Measurements from ENCODE around the gene MSANTD1. TPM values are rescaled to one million over a fixed set of nuclear protein-coding genes. Genes with fewer than 3 reads are reported as not detected.

The MSANTD1 gene
- total RNA-seq, 2 experiments from 2014 or later: 0.60 to 0.65 TPM

Other genes starting within 250 kb of the MSANTD1 start
- gene HTT-AS, start 174.6 kb upstream of the MSANTD1 start, total RNA-seq: not detected
- gene HTT, start 174.5 kb upstream of the MSANTD1 start, total RNA-seq: 10 to 100 TPM; 50.7 to 54.9 TPM
- 1 to 10 TPM; 7.4 to 7.5 TPM for gene RGS12, start 43.9 kb downstream of the MSANTD1 start, total RNA-seq
- not detected for gene HGFAC, start 192.8 kb downstream of the MSANTD1 start, total RNA-seq
- gene DOK7, start 214.1 kb downstream of the MSANTD1 start, total RNA-seq: not detected